Stimulated activated CD8-positive, alpha-beta memory T cell treated with anti-CD3 and anti-CD28 coated beads, Interleukin-15, amount 100 ng/mL, for 48 hours (primary cell): ENCODE data around the gene RNF39.
"Not testable (repeated sequence)": the region's sequence is repeated elsewhere in the genome, so short reads cannot be mapped to it uniquely, and the experiment has no call there.

Experiments
- DNase-seq, 2 donors: peaks; one replicate each; pipeline ENCODE4 v3.0.0-alpha.2; 2020; ENCODE audit warnings: low read depth in 2 of 2

The RNF39 gene

DNA sequence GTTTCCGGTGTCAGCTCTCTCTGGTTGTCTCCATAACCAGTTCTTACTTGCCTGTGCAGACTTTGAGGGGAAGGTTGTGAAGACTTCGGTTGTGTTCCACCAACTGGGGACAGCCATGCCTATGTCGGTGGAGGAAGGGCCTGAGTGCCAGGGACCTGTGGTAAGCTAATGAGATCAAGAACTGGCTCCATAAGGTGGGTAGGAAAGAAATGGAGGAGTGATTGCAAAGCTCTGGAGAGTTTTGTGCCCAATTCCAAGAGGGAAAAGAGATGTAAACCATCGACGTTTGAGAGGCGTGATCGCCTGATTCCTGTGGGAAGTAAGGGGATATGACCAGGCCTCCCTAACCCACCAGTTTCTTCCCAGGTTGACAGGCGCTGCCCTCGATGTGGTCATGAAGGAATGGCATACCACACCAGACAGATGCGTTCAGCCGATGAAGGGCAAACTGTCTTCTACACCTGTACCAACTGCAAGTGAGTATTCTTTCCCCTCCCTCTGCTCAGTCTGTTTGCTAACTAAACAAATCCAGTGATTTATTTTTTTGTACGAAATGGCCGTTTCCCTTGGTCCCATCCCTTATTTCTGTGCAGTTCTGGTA is 13.6 kb downstream of the RNF39 start:
- no peak for DNase-seq

DNA sequence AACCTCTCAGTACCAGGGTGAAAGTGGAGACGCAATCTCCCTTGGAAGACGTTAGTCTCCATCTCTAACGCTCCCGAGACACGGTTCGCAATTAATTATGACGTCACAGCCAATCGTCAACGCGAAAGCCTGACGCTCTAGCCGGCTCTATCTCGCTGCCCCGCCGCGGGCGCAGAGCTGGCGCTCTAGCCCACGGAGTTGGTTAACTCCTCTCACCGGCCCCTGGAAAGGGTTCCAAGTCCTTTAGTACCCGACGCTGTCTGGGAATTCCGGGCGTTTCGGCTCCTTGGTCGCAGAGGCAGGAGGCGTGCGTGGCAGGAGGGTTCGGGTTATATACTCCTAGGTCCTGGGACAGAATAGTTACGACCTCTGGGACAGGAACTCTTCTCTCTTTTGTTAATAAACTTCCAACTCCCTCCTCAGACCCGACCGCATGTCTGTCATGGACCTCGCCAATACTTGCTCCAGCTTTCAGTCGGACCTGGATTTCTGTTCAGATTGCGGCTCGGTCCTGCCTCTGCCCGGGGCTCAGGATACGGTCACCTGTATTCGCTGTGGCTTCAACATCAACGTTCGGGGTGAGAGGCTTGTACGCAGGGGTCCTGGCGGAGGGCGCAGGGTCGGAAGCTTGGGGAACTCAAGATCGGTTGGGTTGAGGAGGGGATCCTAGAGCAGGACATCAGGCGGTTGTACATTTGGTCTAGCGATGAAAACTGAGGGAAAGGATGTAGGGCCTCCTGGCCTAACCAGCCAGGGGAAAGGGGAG is 14.3 kb downstream of the RNF39 start, which contains the start of gene POLR1H:
Gene POLR1H (plus strand): TSS at position 174 of the 766 bp plus-strand sequence. CDS start 260 bp downstream, at position 434.
- peak; percentile 79 to 83 for DNase-seq

DNA sequence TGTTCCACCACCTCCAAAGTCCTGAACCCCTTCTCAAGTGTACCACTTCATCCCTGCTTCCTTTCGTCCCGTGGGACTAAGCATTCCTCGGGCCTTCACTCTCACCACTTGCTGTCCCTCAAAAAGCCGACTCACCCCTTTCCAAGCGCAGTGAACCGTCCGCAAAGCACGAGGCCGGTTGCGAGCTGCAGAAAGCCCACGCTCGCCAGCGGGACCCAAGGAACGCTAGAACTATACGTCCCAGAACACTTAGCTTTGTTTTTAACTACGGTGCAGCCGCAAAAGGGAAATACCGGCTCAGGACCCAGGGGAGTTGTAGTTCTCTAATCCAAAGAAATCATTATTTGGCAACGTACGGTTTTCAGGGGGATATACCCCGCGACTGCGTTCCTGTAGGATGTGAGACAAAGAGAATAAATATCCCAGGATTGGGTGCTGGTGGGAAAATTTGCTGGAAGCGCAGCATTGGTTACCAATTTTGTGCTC is 14.9 kb downstream of the RNF39 start:
- no peak for DNase-seq

DNA sequence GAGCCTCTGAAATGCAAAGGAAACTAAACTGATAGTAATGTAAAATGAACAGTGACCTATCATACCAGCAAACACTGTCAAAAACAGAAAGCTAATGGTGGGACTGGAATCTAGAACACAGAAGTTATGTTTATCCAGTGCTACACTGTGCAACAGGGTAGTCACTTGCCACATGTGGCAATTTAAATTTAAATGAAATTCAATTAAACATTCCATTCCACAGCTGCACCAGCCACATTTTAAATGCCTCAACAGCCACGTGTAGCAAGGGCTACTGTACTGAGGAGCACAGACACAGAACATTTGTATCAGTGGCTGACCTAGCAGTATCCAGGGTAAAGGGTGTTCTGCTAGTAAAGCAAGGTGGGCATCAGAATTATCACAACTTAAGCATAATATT is 20.1 kb downstream of the RNF39 start:
- DNase-seq: no peak

DNA sequence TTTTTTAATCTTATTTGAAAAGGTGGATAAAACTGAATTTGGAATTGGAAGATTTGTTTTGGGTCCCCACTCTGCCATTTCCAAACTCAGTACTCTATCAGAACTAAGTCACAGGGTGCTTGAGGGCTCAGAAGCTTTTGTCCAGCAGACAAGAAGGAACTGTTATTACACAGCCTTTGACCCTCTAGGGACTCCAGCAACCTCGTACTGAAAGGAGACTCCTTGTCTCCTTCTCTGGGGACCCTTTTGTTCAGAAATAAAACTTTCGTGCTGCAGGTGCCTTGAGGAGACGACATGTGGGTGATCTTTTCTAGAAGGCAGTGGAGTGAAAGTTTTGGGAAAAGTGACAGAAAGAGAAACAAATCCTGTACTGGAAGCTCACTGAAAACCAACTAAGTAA is 21.9 kb downstream of the RNF39 start:
- DNase-seq: no peak

DNA sequence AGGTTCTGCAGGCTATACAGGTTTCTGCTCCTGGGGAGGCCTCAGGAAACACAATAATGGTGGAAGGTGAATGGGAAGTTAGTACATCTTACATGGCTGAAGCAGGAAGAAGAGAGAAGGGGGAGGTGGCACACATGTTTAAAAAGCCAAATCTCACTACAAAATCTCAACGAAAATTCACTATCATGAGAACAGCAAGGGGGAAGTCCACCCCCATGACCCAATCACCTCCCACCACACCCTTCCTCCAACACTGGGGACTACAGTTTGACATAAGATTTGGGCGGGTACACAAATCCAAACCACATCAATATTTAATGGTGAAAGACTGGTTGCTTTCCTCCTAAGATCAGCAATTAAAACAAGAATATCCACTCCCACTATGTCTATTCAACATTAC is 28.3 kb downstream of the RNF39 start:
- no peak for DNase-seq

DNA sequence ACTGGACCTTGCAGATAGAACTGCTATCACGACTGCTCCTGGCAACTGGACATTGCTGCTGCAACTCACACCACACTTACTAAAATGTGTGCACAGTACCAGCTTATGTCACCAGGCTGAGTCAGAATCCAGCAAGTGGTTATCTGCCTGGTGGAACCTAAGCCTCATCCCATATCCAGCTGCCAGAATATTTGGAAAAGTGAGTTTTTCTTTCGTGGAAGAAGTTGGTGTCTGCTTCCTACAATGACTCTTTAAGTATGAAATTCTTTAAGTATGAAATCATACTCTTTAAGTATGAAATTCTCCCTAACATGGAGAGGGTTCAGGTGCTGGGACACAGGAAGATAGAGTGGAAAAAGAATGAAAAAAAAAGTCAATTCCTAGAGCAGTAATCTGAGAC is 30.9 kb downstream of the RNF39 start:
- no peak for DNase-seq

DNA sequence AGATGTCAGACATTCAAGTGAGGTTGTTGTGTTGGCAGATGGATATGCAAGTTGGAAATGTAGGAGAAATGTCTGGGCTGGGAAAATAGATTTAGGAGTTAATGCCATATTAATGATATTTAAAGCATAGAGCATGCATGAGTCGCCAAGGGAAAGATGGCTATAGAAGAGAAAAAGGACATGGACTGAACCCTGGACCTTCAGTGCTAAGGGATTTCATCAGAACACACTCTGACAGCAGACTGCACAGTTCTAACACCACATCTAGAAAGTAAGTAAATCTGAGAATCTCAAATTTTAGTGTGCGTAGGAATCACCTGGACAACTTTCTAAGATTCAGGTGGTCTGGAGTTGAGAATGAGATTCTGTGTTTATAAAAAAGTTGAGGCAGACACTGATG is 31.8 kb downstream of the RNF39 start:
- DNase-seq: no peak

DNA sequence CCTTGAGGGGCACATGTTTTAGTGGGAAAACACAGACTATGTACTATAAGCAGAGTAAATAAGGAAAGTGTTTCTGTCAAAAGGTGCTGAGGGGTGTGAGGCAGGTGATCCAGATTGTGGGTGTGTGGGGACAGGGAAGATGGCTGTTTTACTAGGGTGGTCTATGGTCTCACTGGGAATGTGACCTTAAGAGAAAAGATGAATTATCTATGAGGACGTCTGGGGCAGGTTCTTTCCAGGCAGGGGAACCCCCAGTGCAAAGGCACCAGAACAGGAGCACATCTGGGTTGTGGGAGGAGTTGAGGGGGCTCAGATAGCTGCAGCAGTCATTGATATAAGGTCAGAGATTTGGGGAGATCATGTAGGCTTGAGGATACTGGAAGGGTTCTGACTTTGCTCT is 32.7 kb downstream of the RNF39 start:
- DNase-seq: no peak

DNA sequence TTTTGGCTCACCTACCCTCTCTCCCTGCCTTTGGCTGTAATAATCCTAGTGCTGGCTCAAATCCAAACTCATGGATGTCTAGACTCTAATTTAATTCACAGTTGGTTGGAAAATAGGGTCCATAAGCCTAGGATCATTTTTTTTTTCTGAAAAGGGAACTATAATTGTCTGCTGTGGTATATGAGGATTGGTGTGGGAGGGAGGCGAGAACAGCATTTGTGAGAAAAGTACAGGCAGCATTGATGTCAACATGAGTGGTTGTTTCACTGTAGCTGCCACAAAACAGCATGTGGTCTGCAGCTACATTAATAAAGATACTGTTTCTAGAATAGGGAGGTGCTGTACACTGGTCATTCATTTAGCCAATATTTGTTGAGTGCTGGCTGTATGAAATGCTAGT is 33.1 kb downstream of the RNF39 start:
- DNase-seq: no peak

DNA sequence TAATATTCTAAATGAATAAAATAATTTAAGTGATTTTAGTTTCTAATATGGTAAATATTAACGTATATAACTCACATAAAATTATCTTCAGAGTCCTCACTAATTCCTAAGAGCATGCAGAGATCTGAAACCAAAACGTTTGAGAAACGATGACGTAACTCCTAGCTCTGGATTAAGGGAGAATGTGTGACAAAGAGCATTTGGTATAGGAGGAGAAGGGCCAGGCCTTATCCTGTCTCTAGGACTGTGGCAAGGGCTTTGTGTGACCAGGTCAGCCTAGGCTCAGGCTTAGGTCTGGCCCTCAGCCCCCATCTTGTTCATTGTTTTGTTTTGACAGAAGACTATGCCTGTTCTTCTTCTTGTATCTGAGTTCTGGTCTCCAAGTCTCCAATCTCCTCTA is 33.7 kb downstream of the RNF39 start:
- DNase-seq: no peak

DNA sequence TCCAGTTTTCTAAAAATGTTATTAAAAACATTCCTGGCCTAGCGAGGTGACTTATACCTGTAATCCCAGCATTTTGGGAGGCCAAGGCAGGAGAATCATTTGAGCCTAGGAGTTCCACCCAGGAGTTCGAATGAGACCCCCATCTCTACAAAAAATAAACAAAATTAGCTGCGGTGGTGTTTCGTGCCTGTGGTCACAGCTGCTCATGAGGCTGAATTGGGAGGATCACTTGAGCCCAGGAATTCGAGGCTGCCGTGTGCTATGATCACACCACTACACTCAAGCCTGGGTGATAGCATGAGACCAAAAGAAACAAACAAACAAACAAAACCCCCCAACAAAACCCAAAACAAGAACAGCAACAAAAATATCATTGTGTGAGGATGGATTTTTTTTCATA is 34.3 kb downstream of the RNF39 start:
- no peak for DNase-seq

DNA sequence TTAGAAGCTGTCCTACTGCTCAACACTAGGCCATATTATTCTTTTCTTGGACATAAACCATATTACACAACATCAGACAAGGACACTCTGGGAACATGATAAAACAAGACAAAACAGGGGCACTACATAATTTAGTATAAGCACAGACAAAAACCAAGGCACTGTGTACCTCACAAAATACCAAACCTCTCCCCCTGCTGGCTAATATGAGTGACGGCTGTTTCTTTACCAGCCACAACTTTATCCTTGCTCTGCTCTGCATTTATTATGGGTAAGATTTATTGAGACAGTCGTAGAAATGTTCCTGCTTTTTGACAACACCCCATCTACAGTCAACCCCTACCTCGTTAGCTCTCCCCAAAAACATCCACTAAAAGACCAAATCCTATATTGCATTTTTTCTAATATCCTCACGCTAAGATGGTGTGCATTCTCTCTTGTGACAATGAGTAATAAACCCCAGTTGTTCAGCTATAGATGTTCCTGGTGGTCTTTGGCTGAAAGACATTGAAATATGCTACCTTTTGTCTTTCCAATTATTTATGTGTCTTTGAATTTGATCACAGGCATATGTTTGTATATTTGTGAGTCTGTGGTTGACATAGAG is 38.3 kb downstream of the RNF39 start:
- no peak for DNase-seq

DNA sequence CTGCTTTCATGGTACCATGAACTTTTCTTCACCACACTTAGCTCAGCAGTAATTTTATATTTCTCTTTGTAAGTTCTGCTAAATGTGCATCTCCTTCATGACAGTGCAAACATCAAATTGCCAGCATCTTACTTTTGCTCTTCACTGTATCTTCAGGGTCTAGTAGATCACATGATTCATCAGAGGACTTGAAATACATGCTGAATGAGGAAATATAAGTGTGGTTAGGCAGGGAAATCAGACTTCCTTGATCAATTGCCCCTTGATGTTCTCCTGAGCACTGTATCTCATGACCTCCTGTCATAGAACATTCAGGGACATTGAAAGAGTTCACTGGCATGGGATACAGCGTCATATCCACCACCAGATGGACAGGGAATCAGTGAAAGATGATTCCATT is 39.8 kb downstream of the RNF39 start:
- no peak for DNase-seq

DNA sequence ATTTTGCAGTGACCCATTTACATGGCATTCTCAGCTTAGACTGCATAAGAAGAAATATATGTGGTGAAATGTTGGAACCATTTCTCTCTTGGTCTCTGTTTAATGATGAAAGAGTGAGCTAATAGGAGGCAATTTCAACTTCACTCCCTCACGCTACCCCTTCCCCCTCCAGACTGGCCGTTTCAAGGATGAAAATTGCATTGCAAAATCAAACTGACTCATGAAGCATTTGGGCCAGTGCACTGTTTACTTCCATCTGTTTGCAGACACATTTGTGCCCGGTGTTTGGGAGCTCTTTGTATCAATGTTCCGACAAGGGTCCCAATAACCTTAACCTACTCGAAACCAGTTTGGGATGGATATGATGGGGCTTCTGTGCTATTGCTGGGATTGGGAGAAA is 42.1 kb downstream of the RNF39 start:
- DNase-seq: not testable (repeated sequence)

DNA sequence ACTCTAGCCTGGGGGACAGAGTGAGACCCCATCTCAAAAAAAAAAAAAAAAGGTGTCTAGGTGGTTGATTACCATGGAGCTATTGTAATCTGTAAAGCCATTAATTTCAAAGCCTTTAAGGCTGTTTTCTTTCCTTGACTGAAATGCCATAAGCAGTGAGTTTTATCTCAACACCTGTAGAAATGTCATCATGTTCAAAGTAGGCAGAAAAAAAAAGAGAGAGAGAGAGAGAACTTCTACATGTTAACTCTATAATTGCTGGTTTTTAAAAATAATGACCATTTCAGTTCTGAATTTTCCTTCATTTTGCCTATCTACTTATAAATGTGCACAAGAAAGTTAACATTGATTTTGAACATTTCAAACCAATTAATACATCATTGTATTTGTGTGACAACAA is 44.2 kb downstream of the RNF39 start:
- no peak for DNase-seq

DNA sequence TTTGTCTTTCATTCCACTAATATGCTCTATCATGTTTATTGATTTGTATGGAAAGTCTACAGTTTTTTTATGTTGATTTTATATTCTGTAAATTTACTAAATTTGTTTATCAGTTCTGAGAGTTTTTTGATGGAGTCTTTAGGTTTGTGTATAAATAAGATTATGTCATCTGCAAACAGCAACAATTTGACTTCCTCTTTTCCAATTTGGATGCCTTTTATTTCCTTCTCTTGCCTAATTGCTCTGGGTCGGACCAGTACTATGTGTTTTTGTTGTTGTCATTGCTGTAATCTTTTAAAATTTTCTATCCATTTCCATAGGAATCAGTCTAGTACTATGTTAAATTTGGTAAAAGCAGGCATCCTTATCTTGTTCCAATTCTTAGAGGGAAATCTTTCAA is 46.0 kb downstream of the RNF39 start:
- no peak for DNase-seq

DNA sequence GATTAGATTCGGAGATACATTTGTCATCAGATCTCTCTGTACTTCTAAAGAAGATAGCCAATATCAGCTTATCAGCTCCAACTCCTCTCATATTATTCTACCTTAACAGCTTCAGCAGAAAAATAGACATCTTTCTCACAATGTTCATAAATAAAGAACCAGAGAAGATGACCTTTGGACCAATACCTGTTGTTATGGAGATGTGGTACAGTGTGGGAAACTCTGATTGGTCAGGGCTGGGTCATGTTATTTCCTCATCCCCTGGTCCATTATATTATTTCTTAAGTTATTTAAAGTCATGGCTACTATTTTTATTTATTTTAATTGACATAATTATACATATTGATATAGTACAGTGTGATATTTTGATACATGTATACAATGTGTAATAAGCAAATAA is 50.4 kb downstream of the RNF39 start:
- DNase-seq: no peak

DNA sequence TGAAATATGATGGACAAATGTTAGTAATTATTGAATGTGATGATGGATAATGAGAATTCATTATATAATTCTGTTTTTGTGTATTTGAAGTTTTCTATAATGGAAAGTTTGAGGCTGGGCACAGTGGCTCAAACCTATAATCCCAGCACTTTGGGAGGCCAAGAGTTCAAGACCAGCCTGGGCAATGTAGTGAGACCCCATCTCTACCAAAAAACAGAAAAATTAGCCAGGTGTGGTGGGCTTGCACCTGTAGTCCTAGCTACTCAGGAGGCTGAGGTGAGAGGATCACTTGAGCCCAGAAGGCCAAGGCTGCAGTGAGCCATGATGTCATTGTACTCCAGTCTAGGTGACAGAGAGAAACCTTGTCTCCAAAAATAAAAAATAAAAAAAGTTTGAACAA is 52.9 kb downstream of the RNF39 start:
- DNase-seq: not testable (repeated sequence)

DNA sequence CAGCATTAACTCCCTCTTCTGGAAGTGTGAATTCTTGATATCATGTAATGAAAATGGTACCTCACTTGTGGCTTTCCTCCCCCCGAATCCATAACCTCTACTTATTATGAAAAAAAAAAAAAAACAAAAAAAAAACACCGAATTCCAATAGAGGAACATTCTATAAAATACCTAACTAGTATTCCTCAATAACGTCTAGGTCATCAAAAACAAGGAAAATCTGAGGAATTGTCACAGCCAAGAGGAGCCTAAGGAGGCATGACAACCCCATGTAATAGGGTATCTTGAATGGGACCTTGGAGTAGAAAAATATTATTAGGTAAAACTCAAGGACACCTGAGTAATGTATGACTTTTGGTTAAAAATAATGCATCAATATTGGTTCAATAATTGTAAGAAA is 53.4 kb downstream of the RNF39 start:
- DNase-seq: no peak

DNA sequence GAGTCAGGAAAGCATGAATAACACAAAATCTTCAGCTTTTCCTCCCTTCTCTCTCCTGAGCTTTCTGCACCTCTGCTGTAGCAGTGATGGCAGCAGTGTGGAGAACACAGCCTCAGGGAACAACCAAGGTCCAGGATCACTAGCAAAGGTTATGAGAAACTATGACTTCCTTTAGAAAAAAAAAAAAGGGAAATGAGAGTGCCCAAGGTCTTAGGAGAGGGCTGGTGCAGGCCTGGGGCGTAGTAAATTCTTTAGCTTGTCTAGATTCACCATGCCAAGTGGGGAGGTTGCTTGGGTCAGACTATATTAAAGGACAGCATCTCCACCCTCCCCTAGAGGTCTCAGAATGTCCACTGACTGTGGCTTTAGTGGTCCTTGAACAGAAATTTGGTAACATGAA is 54.9 kb downstream of the RNF39 start:
- no peak for DNase-seq
